GM13977 (cell line): ENCODE results near the gene DPEP2.
A peak's percentile ranks its signal among the peaks of the same experiment; 100 is the strongest.
"Not testable (repeated sequence)": the region's sequence is repeated elsewhere in the genome, so short reads cannot be mapped to it uniquely, and the experiment has no call there.

ENCODE experiments used
- DNase-seq: peaks from one replicate; pipeline ENCODE4 v3.0.0; 2012; ENCODE audit warnings: low spot score
- CTCF ChIP-seq: IDR thresholded peaks from 2 replicates; pipeline ENCODE4 v1.5.1; 2012; ENCODE audit warnings: mild to moderate bottlenecking, control low read depth; ENCODE audit not compliant: insufficient read depth; ENCODE audit errors: extremely low read depth, missing control alignments
- in situ Hi-C: fragments of 300-500 bp; cut with MboI; formaldehyde crosslinking; loops from one replicate; pipeline ENCODE4 v1.12.0; 2022; ENCODE audit warnings: low sequenced_read_pairs, low pct_unique_long_range_greater_than_20kb, mixed read lengths, inconsistent platforms; ENCODE audit not compliant: unreplicated experiment

The DPEP2 gene

GRCh38 chr16:67998779-67999688 is at the start of gene DPEP2:
Gene DPEP2, minus strand, starts transcription at chr16:67999484. Its CDS starts 6,272 bp downstream, at chr16:67993212.
- in situ Hi-C loops, DNase-seq: not testable (repeated sequence)

DNA sequence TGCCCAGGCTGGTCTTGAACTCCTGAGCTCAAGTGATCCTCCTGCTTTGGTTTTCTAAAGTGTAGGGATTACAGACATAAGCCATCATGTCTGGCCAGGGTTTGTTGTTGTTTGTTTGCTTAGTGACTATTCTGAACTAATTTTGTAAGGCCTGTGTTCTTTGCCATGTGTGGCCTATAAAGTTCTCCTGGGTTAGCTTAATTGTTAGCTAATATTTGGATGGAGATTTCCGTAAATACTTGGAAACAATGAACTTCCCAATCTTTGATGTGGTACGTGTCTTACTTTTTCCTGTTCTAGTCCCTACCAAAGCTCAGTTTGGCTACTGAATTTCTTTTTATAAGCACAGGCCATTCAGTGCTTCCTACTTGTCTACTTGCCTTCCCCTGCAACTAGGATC is 48.7 kb upstream of the DPEP2 start:
- DNase-seq = no peak
- TF ChIP-seq CTCF = no peak
- in situ Hi-C loops = no loop called here

DNA sequence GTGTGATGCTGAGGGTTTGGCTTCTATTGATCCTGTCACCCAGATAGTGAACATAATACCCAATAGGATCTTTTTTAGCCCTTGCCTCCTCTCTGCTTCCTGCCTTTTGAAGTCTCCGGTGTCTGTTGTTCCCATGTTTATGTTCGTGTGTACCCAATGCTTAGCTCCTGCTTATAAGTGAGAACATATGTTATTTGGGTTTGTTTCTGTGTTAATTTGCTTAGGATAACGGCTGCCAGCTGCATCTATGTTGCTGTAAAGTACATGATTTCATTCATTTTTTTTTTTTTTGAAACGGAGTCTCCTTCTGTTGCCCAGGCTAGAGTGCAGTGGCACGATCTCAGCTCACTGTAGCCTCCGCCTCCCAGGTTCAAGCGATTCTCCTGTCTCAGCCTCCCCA is 46.8 kb upstream of the DPEP2 start:
- no peak for DNase-seq
- no peak for TF ChIP-seq CTCF
- in situ Hi-C loops = no loop called here

DNA sequence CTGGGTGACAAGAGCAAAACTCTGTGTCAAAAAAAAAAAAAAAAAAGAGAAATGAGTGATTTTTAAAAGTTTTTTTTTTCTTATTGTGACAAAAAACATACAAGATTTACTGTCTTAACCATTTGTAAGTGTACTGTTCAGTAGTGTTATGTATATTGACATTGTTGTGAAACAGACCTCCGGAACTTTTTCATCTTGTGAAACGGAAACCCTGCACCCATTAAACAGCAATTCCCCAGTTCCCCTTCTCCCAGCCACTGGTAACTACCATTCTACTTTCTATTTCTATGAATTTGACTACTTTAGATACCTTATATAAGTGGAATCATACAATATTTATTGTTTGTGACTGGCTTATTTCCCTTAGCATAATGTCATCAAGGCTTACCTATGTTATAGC is 42.5 kb upstream of the DPEP2 start:
- no peak for TF ChIP-seq CTCF
- in situ Hi-C loops = no loop called here
- DNase-seq = no peak

DNA sequence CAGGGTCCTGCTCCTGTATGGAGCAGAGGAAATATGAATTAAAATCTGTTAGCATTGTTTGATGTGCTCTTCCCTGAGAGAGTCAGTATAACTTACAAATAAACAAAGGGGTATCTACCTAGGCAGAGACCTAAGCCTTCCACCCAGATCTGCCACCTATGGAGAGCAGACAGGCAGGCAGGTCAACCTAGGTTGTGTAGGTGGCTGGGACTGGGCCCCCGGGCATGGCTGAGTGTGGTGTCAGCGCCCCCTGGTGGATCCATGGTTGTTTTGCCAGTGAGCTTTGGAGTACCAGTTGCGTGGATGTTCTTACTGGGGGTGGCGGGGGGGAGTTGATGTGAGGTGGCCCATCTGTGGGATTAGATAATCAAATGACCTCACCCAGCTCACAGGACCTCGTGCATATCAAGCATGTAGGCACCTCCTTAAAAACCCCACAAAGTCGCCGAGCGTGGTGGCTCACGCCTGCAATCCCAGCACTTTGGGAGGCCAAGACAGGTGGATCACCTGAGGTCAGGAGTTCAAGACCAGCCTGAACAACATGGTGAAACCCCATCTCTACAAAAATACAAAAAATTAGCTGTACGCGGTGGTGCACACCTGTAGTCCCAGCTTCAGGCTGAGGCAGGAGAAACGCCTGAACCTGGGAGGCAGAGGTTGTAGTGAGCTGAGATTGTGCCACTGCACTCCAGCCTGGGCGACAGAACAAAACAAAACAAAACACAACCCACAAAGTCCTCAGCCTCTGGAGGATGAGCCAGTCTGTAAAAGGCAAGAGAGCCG is 41.4 kb upstream of the DPEP2 start:
- DNase-seq = peak; percentile 82
- TF ChIP-seq CTCF = peak; percentile 87
- in situ Hi-C loops = no loop called here

DNA sequence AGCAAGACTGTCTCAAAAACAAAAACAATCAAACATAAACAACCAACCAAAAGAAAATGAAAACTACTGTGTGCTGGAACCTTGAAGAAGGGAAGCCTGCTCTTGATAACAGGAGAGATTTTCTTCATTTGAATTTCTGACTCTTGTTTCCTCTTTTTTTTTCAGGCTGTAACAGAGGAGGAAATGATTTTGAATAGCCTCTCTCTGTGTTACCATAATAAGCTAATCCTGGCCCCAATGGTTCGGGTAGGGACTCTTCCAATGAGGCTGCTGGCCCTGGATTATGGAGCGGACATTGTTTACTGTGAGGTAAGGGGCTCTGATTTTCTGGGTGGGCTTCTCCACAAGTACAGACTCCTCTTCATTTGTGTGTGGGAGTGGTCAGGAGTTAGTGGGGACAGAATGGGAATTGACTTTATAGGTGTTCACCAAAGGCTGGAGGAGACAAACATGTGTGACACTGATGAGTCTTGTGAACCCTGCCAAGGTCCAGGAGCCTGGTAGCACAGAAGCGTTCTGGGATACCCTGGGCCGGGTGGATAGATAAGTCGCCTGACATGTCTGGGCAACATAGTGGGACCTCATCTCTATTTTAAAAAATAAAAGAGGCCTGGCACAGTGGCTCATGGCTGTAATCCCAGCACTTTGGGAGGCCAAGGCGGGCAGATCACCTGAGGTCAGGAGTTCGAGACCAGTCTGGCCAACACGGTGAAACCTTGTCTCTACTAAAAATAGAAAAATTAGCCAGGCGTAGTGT is 38.7 kb upstream of the DPEP2 start:
- no peak for DNase-seq
- in situ Hi-C loops = no loop called here
- no peak for TF ChIP-seq CTCF

DNA sequence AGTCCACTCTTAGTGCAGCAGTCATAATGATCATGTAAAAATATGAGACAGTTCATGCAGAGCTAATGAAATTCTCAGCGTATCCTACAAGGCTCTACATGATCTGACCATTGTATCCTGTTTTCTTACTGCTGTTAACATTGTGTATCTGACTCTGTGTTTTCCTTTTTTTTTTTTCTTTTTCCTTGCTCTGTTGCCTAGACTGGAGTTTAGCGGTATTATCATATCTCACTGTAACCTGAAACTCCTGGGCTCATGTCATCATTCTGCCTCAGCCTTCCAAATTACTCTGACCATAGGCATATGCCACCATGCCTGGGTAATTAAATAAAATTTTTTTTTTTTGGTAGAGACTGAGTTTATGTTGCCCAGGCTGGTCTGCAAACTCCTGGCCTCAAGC is 35.9 kb upstream of the DPEP2 start:
- no peak for TF ChIP-seq CTCF
- DNase-seq = no peak
- in situ Hi-C loops = no loop called here
